Endothelial cell (in vitro differentiated cells): Measurements from ENCODE around the gene NDE1. TPM values are rescaled to one million over a fixed set of nuclear protein-coding genes. Genes with fewer than 3 reads are reported as not detected.

Experiments
- DNase-seq: peaks from one replicate; pipeline ENCODE4 v3.0.0; 2021; ENCODE audit warnings: low spot score
- H3K27ac Mint-ChIP-seq: one replicate; pipeline ENCODE4 v1.8.0; 2021; ENCODE audit warnings: mixed read lengths, inconsistent platforms; ENCODE audit not compliant: unreplicated experiment
- H3K27me3 Mint-ChIP-seq: one replicate; pipeline ENCODE4 v1.8.0; 2021; ENCODE audit warnings: mild to moderate bottlenecking, moderate library complexity, mixed read lengths, inconsistent platforms; ENCODE audit not compliant: unreplicated experiment
- H3K36me3 Mint-ChIP-seq: one replicate; pipeline ENCODE4 v1.8.0; 2021; ENCODE audit warnings: mild to moderate bottlenecking, low read depth, mixed read lengths, inconsistent platforms; ENCODE audit not compliant: unreplicated experiment
- H3K4me1 Mint-ChIP-seq: one replicate; pipeline ENCODE4 v1.8.0; 2021; ENCODE audit warnings: mild to moderate bottlenecking, mixed read lengths, inconsistent platforms; ENCODE audit not compliant: unreplicated experiment
- H3K4me3 Mint-ChIP-seq: one replicate; pipeline ENCODE4 v1.8.0; 2021; ENCODE audit warnings: mild to moderate bottlenecking, mixed read lengths, inconsistent platforms; ENCODE audit not compliant: unreplicated experiment
- H3K9me3 Mint-ChIP-seq: one replicate; pipeline ENCODE4 v1.8.0; 2021; ENCODE audit warnings: mixed read lengths, inconsistent platforms; ENCODE audit not compliant: unreplicated experiment
- total RNA-seq: library from RNA; stranded (reverse); fragmentation: NEBNext Ultra II Directional; extraction: Animal tissue kit (Norgen Biotek cat#: 25700); gene quantifications from one replicate; pipeline ENCODE4 v1.2.1, GENCODE V29; 2021; ENCODE audit not compliant: unreplicated experiment
- TF ChIP-seq, protein P1 (sequence below): fragments of 200-600 bp; sonication (generic); IDR thresholded peaks from one replicate; pipeline ENCODE4 v1.5.0; 2021; ENCODE audit warnings: antibody characterized with exemption; ENCODE audit not compliant: unreplicated experiment

Gene NDE1
- total RNA-seq, 1 donor from 2014 or later = 24.1 TPM

- no peaks in the 10 kb centered on the region for H3K4me1 Mint-ChIP-seq
- no peaks in the 10 kb centered on the region for H3K9me3 Mint-ChIP-seq
- TF ChIP-seq, protein P1, sequence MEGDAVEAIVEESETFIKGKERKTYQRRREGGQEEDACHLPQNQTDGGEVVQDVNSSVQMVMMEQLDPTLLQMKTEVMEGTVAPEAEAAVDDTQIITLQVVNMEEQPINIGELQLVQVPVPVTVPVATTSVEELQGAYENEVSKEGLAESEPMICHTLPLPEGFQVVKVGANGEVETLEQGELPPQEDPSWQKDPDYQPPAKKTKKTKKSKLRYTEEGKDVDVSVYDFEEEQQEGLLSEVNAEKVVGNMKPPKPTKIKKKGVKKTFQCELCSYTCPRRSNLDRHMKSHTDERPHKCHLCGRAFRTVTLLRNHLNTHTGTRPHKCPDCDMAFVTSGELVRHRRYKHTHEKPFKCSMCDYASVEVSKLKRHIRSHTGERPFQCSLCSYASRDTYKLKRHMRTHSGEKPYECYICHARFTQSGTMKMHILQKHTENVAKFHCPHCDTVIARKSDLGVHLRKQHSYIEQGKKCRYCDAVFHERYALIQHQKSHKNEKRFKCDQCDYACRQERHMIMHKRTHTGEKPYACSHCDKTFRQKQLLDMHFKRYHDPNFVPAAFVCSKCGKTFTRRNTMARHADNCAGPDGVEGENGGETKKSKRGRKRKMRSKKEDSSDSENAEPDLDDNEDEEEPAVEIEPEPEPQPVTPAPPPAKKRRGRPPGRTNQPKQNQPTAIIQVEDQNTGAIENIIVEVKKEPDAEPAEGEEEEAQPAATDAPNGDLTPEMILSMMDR = no peak
- no peak overlapping the region for H3K4me3 Mint-ChIP-seq
- no peak overlapping the region for H3K27ac Mint-ChIP-seq
- peaks cover 4% of the 10 kb centered on the region for H3K27me3 Mint-ChIP-seq
- peaks cover 19% of the 10 kb centered on the region for H3K36me3 Mint-ChIP-seq
- DNase-seq = no peak
Measured at GRCh38 chr16:15674571-15674970, 24.5 kb downstream of the NDE1 start.

GRCh38 chr16:15676506-15676905 is 26.5 kb downstream of the NDE1 start:
- DNase-seq = no peak
- no peak overlapping the region for H3K27ac Mint-ChIP-seq
- peaks cover 2% of the 10 kb centered on the region for H3K27me3 Mint-ChIP-seq
- H3K9me3 Mint-ChIP-seq = no peaks in the 10 kb centered on the region
- H3K4me1 Mint-ChIP-seq = no peaks in the 10 kb centered on the region
- no peak overlapping the region for H3K4me3 Mint-ChIP-seq
- TF ChIP-seq, protein P1 = no peak
- H3K36me3 Mint-ChIP-seq = peaks cover 15% of the 10 kb centered on the region

GRCh38 chr16:15677447-15677846 is 27.4 kb downstream of the NDE1 start:
- peaks cover 15% of the 10 kb centered on the region for H3K36me3 Mint-ChIP-seq
- H3K4me3 Mint-ChIP-seq = no peak overlapping the region
- TF ChIP-seq, protein P1 = no peak
- peaks cover 2% of the 10 kb centered on the region for H3K27me3 Mint-ChIP-seq
- H3K9me3 Mint-ChIP-seq = no peaks in the 10 kb centered on the region
- no peak overlapping the region for H3K27ac Mint-ChIP-seq
- no peak for DNase-seq
- H3K4me1 Mint-ChIP-seq = no peaks in the 10 kb centered on the region

DNA sequence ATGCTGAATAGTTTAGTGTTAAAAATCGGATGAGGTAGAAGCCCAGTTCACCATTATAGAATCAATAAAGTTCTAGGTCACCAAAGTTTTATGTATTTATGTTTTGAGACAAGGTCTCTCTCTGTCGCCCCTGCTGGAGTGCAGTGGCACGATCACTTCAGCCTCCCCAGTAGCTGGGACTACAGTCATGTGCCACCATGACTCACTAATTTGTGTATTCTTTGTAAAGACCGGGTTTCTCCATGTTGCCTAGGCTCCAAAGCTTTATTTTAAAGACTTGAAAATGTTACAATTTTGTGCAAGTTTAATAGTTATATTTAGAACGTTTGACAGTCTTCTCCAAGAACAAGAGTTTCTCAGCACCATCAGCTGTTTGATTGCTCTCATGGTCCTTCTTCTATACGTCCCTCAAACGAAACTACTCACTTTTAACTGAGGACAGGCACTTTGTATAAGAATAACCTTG is 32.1 kb downstream of the NDE1 start:
- TF ChIP-seq, protein P1 = peak; percentile 60
- Mint-ChIP-seq H3K9me3 (no peaks in the 10 kb centered on the region), H3K27ac (no peak overlapping the region), H3K27me3 (peaks cover 2% of the 10 kb centered on the region), H3K36me3 (peaks cover 6% of the 10 kb centered on the region), H3K4me1 (no peaks in the 10 kb centered on the region), H3K4me3 (no peak overlapping the region)
- peak; percentile 49 for DNase-seq

DNA sequence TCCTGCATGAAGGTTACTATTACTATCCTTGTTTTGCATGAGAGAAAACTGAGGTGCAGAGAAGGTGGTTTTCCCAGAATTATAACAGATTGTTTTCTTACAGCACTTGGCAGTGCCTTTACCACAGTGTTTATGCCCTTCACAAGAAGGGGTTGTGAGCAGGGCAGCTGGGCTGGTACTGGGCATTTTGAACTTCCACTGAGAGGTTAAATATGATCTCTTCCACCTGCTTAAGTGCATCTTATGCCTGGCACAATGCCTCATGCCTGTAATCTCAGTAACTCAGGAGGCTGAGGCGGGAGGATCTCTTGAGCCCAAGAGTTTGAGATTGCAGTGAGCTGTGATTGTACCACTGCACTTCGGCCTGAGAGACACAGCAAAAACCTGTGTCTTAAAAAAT is 36.2 kb downstream of the NDE1 start:
- H3K9me3 Mint-ChIP-seq = no peaks in the 10 kb centered on the region
- no peaks in the 10 kb centered on the region for H3K4me1 Mint-ChIP-seq
- TF ChIP-seq, protein P1 = no peak

More for the DNA sequence above, 36.2 kb downstream of the NDE1 start:
- no peaks in the 10 kb centered on the region for H3K27me3 Mint-ChIP-seq
- H3K36me3 Mint-ChIP-seq = peaks cover 5% of the 10 kb centered on the region
- no peak overlapping the region for H3K27ac Mint-ChIP-seq
- DNase-seq = no peak
- H3K4me3 Mint-ChIP-seq = no peak overlapping the region
